ENCODE results near the gene CABP7. TPM values are rescaled to one million over a fixed set of nuclear protein-coding genes. Genes with fewer than 3 reads are reported as not detected.

The CABP7 gene
- total and polyA plus RNA-seq, 2 experiments from 2014 or later = 0.06 to 0.24 TPM

DNA sequence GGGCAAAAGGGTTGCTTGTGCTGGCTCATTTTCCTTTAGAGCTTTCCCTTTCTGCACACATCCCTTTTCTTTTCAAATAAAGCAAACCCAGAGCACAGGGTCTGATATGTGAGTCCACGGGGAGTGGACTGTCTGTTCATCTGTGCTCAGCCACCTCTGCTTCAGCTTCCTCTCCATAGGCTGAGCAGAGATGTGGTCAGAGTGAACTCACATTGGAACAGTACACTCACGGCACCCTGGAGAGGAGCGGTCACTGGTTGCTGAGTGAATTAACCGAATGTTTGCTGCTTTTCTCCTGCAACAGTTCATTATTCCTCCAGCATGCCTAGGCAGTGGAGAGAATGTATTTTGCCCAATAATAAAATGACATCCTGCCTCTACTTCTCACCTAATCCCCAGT is 36.3 kb upstream of the CABP7 start:
- no peak overlapping the region for H3K4me3 Mint-ChIP-seq
- Histone ChIP-seq H3F3A (replicated peaks; ENCODE audit: low read depth) (no peaks in the 10 kb centered on the region), H3K36me3 (ENCODE audit: insufficient read depth) (no peaks in the 10 kb centered on the region), H3K27me3 (ENCODE audit: insufficient read depth) (no peaks in the 10 kb centered on the region), H3K9me2 (ENCODE audit: insufficient read depth) (no peaks in the 10 kb centered on the region), H4K20me1 (replicated peaks; ENCODE audit: insufficient read depth) (0 out of 2 replicates have a peak, but pooled peaks cover 4% of the 10 kb centered on the region), H2AFZ (no peak overlapping the region), H3K4me1 (ENCODE audit: insufficient read depth) (0 out of 2 replicates have a peak, but pooled peaks cover 4% of the 10 kb centered on the region), H3K27ac (ENCODE audit: low read depth) (no peak overlapping the region), H3K79me2 (replicated peaks; ENCODE audit: insufficient read depth) (no peaks in the 10 kb centered on the region), H3K4me3 (no peak overlapping the region), H3K4me2 (no peak overlapping the region)
- no peak for TF ChIP-seq JUNB (IDR thresholded peaks at IDR 0.05; ENCODE audit: unreplicated experiment)
- TF ChIP-seq, protein P1, sequence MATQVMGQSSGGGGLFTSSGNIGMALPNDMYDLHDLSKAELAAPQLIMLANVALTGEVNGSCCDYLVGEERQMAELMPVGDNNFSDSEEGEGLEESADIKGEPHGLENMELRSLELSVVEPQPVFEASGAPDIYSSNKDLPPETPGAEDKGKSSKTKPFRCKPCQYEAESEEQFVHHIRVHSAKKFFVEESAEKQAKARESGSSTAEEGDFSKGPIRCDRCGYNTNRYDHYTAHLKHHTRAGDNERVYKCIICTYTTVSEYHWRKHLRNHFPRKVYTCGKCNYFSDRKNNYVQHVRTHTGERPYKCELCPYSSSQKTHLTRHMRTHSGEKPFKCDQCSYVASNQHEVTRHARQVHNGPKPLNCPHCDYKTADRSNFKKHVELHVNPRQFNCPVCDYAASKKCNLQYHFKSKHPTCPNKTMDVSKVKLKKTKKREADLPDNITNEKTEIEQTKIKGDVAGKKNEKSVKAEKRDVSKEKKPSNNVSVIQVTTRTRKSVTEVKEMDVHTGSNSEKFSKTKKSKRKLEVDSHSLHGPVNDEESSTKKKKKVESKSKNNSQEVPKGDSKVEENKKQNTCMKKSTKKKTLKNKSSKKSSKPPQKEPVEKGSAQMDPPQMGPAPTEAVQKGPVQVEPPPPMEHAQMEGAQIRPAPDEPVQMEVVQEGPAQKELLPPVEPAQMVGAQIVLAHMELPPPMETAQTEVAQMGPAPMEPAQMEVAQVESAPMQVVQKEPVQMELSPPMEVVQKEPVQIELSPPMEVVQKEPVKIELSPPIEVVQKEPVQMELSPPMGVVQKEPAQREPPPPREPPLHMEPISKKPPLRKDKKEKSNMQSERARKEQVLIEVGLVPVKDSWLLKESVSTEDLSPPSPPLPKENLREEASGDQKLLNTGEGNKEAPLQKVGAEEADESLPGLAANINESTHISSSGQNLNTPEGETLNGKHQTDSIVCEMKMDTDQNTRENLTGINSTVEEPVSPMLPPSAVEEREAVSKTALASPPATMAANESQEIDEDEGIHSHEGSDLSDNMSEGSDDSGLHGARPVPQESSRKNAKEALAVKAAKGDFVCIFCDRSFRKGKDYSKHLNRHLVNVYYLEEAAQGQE (IDR thresholded peaks at IDR 0.05; ENCODE audit: unreplicated experiment) = no peak
- TF ChIP-seq, protein P2, sequence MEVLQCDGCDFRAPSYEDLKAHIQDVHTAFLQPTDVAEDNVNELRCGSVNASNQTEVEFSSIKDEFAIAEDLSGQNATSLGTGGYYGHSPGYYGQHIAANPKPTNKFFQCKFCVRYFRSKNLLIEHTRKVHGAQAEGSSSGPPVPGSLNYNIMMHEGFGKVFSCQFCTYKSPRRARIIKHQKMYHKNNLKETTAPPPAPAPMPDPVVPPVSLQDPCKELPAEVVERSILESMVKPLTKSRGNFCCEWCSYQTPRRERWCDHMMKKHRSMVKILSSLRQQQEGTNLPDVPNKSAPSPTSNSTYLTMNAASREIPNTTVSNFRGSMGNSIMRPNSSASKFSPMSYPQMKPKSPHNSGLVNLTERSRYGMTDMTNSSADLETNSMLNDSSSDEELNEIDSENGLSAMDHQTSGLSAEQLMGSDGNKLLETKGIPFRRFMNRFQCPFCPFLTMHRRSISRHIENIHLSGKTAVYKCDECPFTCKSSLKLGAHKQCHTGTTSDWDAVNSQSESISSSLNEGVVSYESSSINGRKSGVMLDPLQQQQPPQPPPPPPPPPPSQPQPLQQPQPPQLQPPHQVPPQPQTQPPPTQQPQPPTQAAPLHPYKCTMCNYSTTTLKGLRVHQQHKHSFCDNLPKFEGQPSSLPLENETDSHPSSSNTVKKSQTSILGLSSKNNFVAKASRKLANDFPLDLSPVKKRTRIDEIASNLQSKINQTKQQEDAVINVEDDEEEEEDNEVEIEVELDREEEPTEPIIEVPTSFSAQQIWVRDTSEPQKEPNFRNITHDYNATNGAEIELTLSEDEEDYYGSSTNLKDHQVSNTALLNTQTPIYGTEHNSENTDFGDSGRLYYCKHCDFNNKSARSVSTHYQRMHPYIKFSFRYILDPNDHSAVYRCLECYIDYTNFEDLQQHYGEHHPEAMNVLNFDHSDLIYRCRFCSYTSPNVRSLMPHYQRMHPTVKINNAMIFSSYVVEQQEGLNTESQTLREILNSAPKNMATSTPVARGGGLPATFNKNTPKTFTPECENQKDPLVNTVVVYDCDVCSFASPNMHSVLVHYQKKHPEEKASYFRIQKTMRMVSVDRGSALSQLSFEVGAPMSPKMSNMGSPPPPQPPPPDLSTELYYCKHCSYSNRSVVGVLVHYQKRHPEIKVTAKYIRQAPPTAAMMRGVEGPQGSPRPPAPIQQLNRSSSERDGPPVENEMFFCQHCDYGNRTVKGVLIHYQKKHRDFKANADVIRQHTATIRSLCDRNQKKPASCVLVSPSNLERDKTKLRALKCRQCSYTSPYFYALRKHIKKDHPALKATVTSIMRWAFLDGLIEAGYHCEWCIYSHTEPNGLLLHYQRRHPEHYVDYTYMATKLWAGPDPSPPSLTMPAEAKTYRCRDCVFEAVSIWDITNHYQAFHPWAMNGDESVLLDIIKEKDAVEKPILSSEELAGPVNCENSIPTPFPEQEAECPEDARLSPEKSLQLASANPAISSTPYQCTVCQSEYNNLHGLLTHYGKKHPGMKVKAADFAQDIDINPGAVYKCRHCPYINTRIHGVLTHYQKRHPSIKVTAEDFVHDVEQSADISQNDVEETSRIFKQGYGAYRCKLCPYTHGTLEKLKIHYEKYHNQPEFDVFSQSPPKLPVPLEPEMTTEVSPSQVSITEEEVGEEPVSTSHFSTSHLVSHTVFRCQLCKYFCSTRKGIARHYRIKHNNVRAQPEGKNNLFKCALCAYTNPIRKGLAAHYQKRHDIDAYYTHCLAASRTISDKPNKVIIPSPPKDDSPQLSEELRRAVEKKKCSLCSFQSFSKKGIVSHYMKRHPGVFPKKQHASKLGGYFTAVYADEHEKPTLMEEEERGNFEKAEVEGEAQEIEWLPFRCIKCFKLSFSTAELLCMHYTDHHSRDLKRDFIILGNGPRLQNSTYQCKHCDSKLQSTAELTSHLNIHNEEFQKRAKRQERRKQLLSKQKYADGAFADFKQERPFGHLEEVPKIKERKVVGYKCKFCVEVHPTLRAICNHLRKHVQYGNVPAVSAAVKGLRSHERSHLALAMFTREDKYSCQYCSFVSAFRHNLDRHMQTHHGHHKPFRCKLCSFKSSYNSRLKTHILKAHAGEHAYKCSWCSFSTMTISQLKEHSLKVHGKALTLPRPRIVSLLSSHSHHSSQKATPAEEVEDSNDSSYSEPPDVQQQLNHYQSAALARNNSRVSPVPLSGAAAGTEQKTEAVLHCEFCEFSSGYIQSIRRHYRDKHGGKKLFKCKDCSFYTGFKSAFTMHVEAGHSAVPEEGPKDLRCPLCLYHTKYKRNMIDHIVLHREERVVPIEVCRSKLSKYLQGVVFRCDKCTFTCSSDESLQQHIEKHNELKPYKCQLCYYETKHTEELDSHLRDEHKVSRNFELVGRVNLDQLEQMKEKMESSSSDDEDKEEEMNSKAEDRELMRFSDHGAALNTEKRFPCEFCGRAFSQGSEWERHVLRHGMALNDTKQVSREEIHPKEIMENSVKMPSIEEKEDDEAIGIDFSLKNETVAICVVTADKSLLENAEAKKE (CRISPR knock-in tag; IDR thresholded peaks at IDR 0.05) = no peak
- no peak for TF ChIP-seq NANOG (IDR thresholded peaks at IDR 0.05; ENCODE audit: borderline replicate concordance)
- peaks cover 11% of the 10 kb centered on the region for H3K27me3 Mint-ChIP-seq (ENCODE audit: insufficient read depth, low read depth, poor library complexity)
- DNase-seq (ENCODE audit: low spot score) (no peak), ATAC-seq (no peak)
- H3K27ac Mint-ChIP-seq = no peak overlapping the region
- no peaks in the 10 kb centered on the region for H3K9me3 Mint-ChIP-seq
- H3K4me1 Mint-ChIP-seq = peaks cover 16% of the 10 kb centered on the region
- peaks cover 6% of the 10 kb centered on the region; the same call in 1 of the 3 replicates for H3K36me3 Mint-ChIP-seq (ENCODE audit: low read depth)
